BLaER1 (cell line): ENCODE measurements around the gene ISLR.

Source experiments
- H3K27ac ChIP-seq: shearing (Covaris generic); formaldehyde crosslinking; 2 replicates; pipeline ENCODE4 v1.8.1; 2022
- H3K27me3 ChIP-seq: shearing (Covaris generic); formaldehyde crosslinking; 2 replicates; pipeline ENCODE4 v1.8.1; 2022
- H3K36me3 ChIP-seq: shearing (Covaris generic); formaldehyde crosslinking; 2 replicates; pipeline ENCODE4 v1.8.1; 2022
- H3K4me1 ChIP-seq: shearing (Covaris generic); formaldehyde crosslinking; 2 replicates; pipeline ENCODE4 v1.8.1; 2022
- H3K4me2 ChIP-seq: shearing (Covaris generic); formaldehyde crosslinking; 2 replicates; pipeline ENCODE4 v1.8.1; 2022
- H3K4me3 ChIP-seq: shearing (Covaris generic); formaldehyde crosslinking; 2 replicates; pipeline ENCODE4 v1.8.1; 2022
- H3K9ac ChIP-seq: shearing (Covaris generic); formaldehyde crosslinking; 2 replicates; pipeline ENCODE4 v1.8.1; 2022
- H3K9me3 ChIP-seq: shearing (Covaris generic); formaldehyde crosslinking; 2 replicates; pipeline ENCODE4 v1.8.1; 2022
- H4K20me1 ChIP-seq: shearing (Covaris generic); formaldehyde crosslinking; 2 replicates; pipeline ENCODE4 v1.8.1; 2022
- Cebpa-rat ChIP-seq: shearing (Covaris generic); IDR thresholded peaks from 2 replicates; pipeline ENCODE4 v1.8.1; 2022

Gene ISLR

DNA sequence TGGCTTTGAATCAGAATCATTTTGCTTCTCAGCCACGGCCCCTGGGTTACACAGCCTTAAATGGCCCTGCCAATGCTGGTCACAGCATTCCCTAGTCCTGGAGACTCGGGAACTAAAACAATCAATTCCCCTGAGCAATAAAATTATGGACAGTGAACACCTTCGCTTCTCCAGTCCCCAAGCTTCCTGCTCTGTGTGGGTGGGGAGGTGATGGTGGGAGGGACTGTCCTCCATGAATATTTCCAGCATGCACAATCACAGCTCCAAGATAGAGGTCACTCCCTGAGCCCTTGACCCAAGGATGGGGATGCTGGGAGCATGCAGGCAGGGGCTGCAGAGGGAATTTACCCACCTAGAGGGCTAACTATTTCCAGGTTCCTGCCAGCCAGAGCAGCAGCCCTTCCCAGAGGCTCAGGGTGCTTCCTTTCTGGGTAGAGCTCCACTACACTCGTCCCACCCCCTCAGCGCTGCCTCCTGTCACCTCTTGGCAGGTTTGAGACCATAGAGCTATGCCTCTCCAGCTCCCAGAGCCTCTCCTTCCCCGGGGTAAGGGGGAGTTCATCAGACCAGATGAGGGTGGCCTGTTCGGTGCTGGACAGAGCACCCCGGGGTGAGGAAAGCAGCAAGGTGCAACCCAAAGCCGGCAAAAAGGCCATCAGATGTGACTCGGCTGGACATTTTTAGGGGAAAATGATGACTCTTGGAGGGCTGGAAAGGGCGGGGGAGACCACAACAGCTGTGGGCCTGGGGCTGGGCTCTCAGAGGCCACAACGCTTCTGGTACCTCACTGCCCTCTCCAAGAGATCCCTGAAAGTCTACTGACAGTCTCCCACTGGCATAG lies 48.1 kb downstream of the ISLR start:
- Histone ChIP-seq H3K4me1 (no peaks in the 10 kb centered on the region), H3K9ac (no peak overlapping the region), H3K9me3 (no peaks in the 10 kb centered on the region), H3K36me3 (no peaks in the 10 kb centered on the region), H3K27me3 (peaks cover 3% of the 10 kb centered on the region; the same call in 1 of the 2 replicates), H4K20me1 (no peaks in the 10 kb centered on the region), H3K27ac (no peak overlapping the region), H3K4me2 (no peak overlapping the region), H3K4me3 (no peak overlapping the region)
- no peak for TF ChIP-seq Cebpa-rat

DNA sequence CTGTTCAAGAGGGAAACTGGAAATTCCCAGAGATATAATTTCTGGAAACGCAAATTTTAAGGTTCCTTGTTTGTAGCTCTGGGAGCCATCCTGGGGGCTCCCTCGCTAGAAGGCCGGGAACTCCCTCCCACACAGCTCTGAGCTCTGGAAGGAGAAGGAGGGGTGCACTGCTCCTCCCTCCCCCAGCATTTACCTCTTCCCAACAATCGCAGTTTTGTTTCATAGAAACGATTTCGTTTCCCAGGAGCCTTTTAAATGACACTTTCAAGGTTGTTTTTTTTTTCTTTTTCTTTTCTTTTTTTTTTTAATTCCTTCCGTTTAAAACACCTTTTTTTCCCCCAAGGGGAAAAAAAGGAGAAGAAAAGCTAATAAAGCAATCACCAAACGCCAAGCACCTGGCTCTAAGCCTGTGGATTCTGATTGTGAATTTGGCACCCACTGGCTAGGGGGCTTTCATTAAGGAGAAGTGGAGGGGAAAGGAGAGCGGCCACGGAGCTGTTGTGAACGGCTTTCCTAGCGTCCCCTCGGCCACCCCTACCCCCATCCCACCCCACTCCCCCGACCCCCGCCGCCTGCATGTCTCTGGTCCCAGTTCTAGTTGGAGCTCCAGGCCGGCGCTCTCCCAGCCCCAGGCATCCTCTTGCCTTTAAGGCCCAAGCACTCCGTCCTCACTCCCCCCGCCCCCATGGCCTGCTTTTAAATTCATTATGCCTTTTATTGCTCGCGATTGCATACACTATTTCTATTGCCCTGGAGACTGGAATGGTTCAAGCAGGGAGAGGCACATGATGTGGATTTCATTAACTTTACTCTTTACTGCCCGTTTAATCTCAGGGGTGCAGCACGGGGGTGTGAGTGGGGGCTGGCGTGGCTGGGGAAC lies 49.0 kb downstream of the ISLR start:
- Histone ChIP-seq H3K36me3 (no peaks in the 10 kb centered on the region), H3K27ac (no peak overlapping the region), H3K4me2 (no peak overlapping the region), H3K9ac (no peak overlapping the region), H3K27me3 (peaks cover 3% of the 10 kb centered on the region; the same call in 1 of the 2 replicates), H3K4me1 (no peaks in the 10 kb centered on the region), H3K9me3 (no peaks in the 10 kb centered on the region), H4K20me1 (no peaks in the 10 kb centered on the region), H3K4me3 (no peak overlapping the region)
- no peak for TF ChIP-seq Cebpa-rat

DNA sequence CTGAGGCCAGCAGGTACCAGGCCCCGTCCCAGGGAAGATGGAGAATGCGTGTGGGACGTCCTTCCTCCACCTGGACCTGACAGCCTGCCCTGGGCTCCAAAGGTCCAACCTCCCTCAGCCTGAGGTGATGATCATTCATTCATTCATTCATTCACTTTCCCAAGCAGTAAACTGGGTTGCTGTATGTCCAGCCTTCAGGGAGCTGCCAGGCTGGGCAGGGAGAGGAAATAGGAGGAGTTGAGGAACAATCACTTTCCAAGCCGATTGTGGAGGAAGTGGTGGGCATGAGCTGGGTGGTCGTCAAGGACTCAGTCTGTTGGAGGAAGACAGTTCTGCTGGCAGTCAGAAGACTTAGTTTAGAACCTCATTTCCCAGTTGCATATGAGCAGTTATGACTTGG lies 52.4 kb downstream of the ISLR start:
- H3K27me3 ChIP-seq, result peaks cover 3% of the 10 kb centered on the region; the same call in 1 of the 2 replicates
- H3K36me3 ChIP-seq, result no peaks in the 10 kb centered on the region
- no peak overlapping the region for H3K4me2 ChIP-seq
- H4K20me1 ChIP-seq, result no peaks in the 10 kb centered on the region
- no peak overlapping the region for H3K4me3 ChIP-seq
- no peak for TF ChIP-seq Cebpa-rat
- no peaks in the 10 kb centered on the region for H3K9me3 ChIP-seq
- H3K27ac ChIP-seq, result no peak overlapping the region
- H3K4me1 ChIP-seq, result no peaks in the 10 kb centered on the region
- H3K9ac ChIP-seq, result no peak overlapping the region
